HG03432 (cell line): Measurements from ENCODE around the gene USP6NL.
"Not testable (repeated sequence)": the region's sequence is repeated elsewhere in the genome, so short reads cannot be mapped to it uniquely, and the experiment has no call there.

Experiments used
- ATAC-seq: cut with Tn5 transposase; IDR thresholded peaks from one replicate; pipeline ENCODE4 v1.9.1; 2021; ENCODE audit warnings: mild to moderate bottlenecking, moderate library complexity; ENCODE audit not compliant: unreplicated experiment

USP6NL gene

DNA sequence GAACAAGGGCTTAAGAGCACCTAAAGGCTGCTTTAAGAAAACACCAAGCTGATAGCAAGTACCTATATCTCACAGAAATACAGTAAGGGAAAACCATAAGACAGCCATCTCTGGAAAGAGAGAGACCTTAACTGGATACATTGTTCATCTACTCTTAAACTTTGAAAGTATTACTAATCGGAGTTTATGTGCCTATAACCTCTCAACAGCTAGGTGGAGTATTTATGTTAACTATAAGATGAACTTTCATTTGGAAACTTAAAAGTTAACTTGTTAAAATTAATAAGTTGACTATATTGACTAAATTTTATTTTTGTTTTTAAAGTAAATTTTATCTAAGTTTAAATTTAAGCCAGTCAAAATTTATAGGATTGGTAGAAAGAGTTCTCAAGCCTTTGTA lies 90.6 kb downstream of the USP6NL start:
- ATAC-seq = no peak

DNA sequence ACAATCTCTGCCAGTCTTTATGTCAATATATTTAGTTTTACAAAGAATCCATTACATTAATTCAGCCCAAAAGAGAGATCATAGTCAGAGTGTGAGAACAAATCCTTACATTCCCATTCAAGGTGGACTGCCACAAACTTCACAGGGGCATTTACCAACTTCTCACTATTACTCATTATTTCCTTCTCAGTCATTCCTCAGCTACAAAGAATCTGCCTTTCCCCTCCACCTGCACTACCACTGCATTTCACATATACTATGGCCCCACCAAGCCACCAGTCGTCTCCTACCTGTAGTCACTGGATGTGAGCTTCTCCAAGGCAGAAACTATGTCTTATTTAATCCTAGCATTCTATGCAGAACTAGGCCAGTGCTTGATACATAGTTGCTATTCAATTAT lies 94.3 kb downstream of the USP6NL start:
- ATAC-seq = peak; percentile 66

DNA sequence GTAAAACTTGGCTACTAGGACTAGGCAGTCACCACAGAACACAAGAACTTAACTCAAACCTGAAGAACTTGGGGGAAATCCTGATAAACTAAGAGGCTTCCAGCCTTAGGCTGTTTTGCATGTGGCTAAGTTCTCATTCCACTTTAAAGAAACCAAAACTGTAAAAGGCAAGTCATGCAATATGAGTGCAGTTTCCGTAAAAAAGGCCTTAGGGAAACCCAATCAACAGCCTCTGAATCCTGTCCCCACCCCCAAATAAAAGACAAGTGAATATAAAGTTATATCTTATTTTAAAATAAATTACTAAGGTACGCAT lies 95.1 kb downstream of the USP6NL start:
- ATAC-seq = peak; percentile 68

DNA sequence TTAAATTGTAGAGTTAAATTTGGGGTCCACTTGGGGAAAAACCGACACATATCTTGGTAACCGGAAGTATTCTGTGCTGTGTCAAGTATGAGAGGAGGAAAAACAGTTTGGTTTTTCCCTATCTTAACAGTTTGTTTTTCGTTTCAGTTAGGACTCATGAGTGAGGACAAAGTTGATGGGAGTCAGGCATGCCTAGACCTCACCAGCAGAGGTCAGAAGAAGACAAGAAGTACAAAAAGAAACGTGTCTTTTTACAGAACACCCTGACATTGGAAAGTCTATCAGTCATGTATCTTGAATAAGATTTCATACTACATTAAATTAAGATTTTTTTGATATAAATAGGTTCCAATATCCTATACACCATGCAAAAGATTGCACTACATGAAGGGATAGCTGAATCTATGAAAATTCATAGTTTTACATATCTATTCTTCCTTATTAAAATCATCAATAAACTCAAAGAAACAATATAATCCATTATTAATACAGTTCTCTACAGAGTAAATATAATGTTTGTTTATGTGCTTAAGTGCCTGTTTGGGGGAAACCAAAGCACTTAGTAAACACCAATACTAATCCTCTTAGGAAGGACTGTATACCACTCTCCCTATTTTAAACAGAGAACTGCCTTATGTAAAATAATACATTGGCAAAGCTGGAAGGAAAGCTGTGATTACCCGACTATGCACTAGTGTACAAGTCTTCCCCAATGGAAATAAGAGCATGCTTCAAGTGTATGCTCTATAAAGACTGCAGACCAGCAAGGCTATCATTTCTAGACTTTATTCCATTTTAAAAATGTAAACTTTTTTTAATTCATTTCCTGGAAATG lies 95.6 kb downstream of the USP6NL start:
- peak; percentile 67 for ATAC-seq

DNA sequence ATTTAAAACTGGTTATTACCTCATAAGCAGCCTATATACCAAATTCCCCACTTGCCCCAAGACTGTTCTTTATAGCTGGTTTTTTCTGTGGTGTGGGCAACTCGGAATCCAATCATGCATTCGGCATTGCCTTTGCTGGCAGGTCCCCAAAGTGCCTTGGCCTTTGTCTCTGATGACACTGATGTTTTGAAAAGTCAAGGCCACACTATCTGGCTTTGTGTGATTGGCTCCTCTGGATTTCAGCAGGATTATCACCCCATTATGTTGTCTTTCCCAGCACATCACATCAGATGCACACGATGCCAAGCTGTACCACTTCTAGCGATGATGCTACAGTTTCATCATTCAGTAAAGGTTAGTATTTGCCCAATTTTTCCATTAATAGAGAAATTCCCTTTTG lies 97.7 kb downstream of the USP6NL start:
- no peak for ATAC-seq

DNA sequence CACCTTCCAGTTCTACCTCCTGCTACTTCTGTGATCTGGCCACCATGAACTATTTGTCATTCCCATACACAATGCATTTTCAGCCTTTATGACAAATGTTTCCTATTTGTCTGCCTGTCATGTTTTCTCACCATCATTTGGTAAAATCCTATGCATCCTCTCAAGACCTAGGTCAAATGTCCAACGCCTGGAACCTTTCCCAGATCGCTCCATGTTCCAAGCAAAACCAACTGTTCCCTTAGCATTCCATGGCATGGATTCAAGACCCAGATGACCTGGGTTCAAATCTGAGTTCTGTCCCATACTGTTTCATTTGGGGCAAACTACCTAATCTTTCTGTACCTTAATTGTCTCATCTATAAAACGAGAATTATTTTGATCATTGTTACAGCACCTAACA lies 98.9 kb downstream of the USP6NL start:
- ATAC-seq = no peak

DNA sequence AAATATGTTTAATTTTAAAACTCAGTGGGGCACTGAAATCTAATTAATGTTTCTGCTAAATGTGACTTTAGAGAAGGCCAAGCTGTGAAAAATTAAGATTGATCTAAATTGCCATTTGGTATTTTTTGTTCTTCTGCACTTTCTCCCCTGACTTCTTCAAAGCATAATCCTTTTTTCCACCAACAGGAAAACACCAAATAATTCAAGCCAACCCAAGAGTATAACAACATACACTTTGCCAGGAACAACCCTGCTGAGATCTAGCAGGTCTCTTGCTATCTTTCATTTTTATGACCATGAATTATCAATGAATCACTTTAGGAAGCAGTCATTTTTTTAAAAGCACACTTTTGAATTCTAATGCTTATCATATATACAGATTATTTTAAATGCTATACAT lies 100.1 kb downstream of the USP6NL start:
- no peak for ATAC-seq

DNA sequence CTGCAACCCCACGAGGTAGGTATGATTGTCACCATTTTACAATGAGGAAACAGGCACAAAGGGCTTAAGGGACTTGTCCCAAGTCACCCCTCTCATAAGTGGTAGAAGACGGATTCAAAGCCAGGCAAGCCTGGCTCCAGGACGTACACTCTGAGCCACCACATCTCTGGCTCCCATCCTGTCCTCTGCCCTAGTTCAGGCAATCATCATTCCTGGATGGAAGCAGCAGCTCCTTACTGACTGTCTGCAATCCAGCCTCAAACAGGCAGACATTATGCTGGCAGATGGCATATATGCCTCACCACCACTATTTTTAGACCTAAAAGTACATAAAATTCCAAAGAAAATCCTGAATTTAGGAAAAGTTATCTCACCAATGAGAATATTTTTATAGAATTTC lies 100.7 kb downstream of the USP6NL start:
- no peak for ATAC-seq

DNA sequence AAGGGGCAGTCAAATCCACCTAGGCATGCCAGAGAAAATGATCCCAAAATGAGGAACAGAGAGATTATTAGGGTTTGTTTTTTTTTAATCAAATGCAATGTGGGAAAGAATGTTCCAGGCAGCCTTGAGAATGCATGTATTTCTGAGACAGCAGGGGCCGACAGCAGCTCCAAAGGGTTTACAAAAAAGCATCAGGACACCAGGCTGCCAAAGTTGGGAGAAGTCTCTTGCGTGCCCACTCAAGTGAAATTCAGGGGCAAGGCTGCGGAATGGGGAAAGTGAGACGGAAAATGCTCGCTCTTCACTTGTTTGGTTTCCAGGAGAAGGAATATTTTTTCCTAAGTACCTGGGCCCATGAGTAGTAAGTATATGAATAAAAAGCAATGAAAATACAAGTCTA lies 101.2 kb downstream of the USP6NL start:
- ATAC-seq = no peak

DNA sequence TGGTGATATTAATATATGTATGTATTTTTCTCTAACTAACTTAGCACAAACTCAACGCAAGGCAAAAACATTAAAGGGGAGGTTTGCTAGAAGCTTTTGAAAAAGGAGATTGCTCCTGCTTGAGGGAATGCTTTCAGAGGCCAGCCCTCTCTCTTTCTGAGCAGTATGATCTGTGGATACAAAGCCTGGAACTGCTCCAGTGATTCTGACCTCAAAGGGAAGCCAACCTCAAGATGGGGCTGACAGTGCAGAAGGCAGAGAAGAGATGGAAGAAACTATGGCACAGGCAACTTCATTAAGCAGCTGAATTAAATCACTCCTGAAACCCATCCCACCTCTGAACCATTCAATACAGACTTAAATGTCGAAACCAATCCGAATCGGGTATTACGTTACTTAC lies 102.4 kb downstream of the USP6NL start:
- no peak for ATAC-seq

DNA sequence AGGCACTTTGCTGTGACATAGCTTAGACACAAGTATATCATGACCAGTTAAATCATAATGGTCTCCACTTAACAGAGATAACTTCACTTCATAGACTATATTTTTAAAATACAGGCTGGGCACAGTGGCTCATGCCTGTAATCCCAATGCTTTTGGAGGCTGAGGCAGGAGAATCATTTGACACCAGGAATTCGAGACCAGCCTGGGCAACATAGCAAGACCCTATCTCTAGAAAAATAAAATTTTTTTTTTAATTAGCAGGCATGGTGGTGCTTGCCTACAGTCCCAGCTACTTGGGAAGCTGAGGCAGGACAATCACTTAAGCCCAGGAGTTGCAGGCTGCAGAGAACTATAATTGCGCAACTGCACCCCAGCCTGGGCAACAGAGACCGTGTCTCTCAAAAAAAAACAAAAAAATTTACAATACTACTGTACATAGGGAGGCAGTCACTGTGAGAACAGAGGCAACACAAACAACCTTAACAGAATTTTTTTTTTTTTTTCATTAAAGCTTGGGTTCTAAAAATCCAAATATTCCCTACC lies 105.1 kb downstream of the USP6NL start:
- no peak for ATAC-seq

DNA sequence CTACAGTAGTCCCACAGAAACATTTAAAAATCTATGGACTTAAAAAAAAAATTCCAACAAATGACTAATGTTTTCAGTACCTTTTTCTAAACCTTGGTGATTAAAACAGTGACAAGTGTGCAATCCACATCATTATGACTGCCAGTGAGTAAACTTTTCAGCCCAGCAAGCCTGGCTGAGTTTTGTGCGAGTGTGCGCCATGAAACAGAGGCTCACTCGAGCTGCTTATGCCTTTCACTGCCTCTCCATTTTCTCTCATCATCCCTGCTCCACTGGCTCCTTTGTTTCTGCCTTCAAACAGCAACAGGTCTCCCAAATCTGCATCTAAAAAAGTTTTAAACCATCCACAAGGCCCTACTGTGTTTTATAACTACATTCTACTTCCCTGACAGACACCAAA lies 105.8 kb downstream of the USP6NL start:
- ATAC-seq = no peak

DNA sequence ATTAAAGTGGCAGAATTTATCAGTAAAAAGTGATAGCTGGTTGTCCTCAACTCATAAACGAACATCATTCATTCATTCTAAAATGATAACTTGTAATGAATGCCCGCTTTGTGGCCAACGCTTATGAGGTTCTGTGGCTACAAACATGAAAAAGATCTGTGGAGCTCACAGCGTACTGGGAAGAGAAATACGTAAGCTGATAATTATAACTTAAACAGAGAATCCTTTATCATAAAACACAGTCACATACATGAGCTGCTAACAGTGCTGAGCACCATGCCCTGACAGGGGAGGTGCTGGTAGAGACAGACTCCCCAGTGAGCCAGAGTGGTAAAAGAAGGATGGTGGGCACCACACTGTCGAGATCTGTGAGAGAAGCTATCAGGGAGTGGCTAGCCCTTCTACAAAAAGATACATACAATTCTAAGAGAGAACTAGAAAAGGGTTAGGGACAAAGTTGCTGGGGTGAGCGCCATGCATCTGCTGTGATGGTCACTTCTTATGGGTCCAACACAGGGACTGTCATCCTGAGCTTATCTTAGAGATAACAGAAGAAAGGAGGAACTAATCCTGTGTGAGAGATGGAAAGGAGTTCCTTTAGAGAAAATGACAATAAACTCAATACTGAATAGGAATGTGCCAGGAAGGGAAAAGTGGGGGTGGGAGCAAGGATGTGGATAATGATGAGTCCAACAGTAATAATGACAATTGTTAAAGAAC lies 106.7 kb downstream of the USP6NL start:
- no peak for ATAC-seq

DNA sequence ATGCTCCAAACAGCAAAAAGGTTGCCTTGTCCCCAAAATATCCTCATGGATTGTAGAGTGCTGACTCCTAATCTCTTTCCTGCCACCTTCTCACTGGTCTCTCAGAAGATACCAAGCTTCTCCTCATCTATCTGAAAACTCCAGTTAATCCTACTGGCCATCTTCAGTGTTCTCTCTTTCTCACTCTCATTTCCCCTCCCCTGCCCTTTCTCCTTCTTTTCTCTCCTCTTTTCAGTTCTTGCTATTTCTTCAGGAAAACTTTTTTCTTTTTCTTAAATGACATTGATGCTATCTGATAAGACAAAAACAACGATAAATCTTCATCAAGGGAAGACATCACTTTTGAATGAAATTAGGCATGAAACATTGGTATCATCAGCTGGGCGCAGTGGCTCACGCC lies 109.8 kb downstream of the USP6NL start:
- no peak for ATAC-seq

DNA sequence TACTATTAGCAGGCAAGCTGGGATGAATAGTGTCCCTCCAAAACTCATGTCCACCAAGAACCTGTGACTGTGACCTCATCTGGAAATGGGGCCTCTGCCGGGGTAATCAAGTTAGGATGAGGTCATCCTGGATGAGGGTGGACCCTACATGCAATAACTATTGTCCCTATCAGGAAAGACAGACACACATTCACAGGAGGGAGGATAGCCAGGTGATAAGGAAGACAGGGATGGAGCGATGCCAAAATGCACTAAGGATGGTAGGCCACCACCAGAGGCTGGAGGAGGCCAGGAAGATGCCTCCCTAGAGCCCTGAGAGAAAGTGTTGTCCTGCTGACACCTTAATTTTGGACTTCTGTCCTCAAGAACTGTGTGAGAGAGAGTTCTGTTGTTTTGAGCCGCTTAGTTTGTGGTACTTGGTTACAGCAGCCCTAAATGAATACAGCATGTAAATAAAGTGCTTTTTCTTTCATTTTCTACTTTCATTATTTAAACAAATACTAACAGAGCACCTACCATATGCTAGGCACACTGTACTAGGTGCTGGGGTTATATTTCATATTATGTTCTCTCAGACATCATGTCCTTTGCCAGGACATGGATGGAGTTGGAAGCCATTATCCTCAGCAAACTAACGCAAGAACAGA lies 111.9 kb downstream of the USP6NL start:
- peak; percentile 67 for ATAC-seq

DNA sequence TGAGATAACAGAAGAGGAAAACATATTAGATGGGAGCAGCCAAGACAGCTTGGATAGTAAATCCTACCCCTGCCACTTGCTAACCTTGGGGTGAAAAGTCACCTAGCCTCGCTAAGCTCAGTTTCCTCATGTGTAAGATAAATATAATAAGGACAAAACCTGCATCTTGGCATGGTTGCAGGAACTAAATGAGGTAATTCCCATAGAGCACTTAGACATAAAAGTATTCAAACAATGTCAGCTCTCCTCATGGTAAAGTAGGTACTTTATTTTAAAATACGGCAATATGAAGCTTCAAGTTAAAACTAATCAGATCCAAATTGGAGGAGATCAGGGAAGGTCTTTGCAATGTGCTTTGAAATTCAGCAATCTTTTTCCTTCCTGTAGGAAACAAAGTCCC lies 113.1 kb downstream of the USP6NL start:
- no peak for ATAC-seq

DNA sequence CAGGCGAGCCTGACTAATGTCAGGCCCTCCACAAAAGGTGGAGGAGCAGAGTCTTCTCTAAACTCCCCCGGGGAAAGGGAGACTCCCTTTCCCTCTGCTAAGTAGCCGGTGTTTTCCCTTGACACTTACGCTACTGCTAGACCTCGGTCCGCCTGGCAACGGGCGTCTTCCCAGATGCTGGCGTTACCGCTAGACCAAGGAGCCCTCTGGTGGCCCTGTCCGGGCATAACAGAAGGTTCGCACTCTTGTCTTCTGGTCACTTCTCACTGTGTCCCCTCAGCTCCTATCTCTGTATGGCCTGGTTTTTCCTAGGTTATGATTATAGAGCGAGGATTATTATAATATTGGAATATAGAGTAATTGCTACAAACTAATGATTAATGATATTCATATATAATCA lies 116.5 kb downstream of the USP6NL start:
- ATAC-seq = not testable (repeated sequence)

DNA sequence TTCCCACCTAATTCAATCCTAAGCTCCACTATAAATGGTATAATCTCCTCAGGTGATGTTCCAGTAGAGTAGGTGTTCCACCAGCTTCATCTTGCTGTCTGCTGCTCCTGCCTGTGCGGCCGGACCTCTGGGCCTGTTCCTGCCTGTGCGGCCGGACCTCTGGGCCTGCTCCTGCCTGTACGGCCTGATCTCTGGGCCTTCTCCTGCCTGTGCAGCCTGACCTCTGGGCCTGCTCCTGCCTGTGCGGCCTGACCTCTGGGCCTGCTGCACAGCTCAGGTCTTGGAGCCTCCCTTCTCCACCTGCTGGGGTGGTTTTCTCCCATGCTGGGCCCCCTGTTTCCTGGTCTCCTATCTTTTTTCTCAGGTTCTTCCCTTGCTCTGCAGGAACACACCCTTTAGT lies 117.8 kb downstream of the USP6NL start:
- ATAC-seq = no peak

DNA sequence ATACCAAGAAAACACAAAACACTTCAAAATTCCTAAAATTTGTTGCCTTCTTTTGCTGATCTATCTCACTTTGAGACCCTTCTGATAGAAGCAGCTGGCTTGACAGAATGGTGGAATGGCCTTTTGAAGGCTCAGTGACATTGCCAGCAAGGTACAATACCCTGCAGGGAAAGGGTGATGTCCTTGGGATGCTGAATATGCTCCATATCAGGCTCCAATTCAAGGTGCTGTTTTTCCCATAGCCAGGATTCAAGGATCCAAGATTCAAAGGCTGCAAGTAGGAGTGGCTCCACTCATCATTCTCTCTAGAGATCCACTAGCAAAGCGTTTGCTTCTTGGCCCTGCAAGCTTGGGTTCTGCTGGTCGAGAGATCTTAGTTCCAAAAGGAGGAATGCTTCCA lies 120.4 kb downstream of the USP6NL start:
- no peak for ATAC-seq

DNA sequence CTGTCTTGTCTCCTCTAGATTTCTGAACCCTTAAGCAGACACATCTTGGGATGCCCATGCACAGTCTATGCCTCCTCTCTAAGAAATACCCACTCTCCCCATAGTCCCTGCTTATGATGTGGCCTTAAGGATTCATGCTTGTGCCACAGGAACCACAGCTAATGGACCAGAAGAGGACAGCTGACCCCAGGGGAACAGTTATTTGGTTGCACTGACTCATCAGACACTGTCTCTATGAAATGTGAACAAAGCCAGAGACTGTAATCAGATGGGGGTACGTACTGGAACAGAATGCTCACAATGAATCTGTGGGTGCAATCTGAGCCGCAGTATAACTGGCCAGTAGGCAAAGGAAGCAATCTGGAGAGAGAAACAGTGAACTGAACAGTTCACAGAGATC lies 121.9 kb downstream of the USP6NL start:
- ATAC-seq = no peak

DNA sequence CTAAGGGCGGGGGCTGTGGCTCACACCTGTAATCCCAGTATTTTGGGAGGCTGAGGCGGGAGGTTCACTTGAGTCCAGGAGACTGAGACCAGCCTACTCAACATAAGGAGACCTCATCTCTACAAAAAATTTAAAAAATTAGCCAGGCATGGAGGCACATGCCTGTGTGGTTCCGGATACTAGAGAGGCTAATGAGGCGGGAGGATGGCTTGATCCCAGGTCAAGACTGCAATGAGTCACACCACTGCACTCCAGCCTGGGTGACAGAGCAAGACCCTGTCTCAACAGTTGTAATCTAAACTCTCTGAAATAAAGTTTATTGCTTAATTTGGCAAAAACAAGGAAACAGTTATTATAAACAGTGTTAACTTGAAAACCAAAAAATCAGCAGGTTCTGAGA lies 123.3 kb downstream of the USP6NL start:
- no peak for ATAC-seq
